GM18505 (cell line): Measurements from ENCODE around the gene PCNX1.

Source experiments
- ATAC-seq: cut with Tn5 transposase; IDR thresholded peaks from one replicate; pipeline ENCODE4 v1.9.1; 2021; ENCODE audit not compliant: unreplicated experiment
- POLR2A ChIP-seq: IDR thresholded peaks from 4 replicates; pipeline ENCODE4 v1.6.1; 2011; ENCODE audit warnings: borderline replicate concordance; ENCODE audit not compliant: insufficient read depth, insufficient read length; ENCODE audit errors: extremely low read depth

The PCNX1 gene

GRCh38 chr14:70982200-70982599 lies 74.9 kb downstream of the PCNX1 start:
- no peak for TF ChIP-seq POLR2A
- ATAC-seq: no peak

- ATAC-seq: no peak
- TF ChIP-seq POLR2A: no peak
Measured at GRCh38 chr14:70987041-70987440, 79.8 kb downstream of the PCNX1 start.

- TF ChIP-seq POLR2A: no peak
- ATAC-seq: no peak
Measured at GRCh38 chr14:70988452-70988851, 81.2 kb downstream of the PCNX1 start.

GRCh38 chr14:70993931-70994330 lies 86.7 kb downstream of the PCNX1 start:
- no peak for ATAC-seq
- no peak for TF ChIP-seq POLR2A

GRCh38 chr14:70995211-70995610 lies 88.0 kb downstream of the PCNX1 start:
- ATAC-seq: no peak
- TF ChIP-seq POLR2A: no peak

- ATAC-seq: no peak
Measured at GRCh38 chr14:70995671-70996070, 88.4 kb downstream of the PCNX1 start.

GRCh38 chr14:70999117-70999516 lies 91.9 kb downstream of the PCNX1 start:
- ATAC-seq: no peak
- no peak for TF ChIP-seq POLR2A

More at GRCh38 chr14:70995671-70996070, 88.4 kb downstream of the PCNX1 start:
- no peak for TF ChIP-seq POLR2A

GRCh38 chr14:71000091-71000490 lies 92.8 kb downstream of the PCNX1 start:
- no peak for ATAC-seq

GRCh38 chr14:71001742-71002141 lies 94.5 kb downstream of the PCNX1 start:
- TF ChIP-seq POLR2A: no peak
- no peak for ATAC-seq

More at GRCh38 chr14:71000091-71000490, 92.8 kb downstream of the PCNX1 start:
- TF ChIP-seq POLR2A: no peak

- no peak for ATAC-seq
- no peak for TF ChIP-seq POLR2A
Measured at GRCh38 chr14:71003156-71003555, 95.9 kb downstream of the PCNX1 start.

- TF ChIP-seq POLR2A: no peak
- ATAC-seq: no peak
Measured at GRCh38 chr14:71004481-71004880, 97.2 kb downstream of the PCNX1 start.

- ATAC-seq: no peak
- TF ChIP-seq POLR2A: no peak
Measured at GRCh38 chr14:71005076-71005475, 97.8 kb downstream of the PCNX1 start.

- ATAC-seq: no peak
- TF ChIP-seq POLR2A: no peak
Measured at GRCh38 chr14:71006200-71006563, 98.9 kb downstream of the PCNX1 start.

GRCh38 chr14:71011479-71011878 lies 104.2 kb downstream of the PCNX1 start:
- ATAC-seq: no peak
- no peak for TF ChIP-seq POLR2A

GRCh38 chr14:71012888-71013287 lies 105.6 kb downstream of the PCNX1 start:
- no peak for TF ChIP-seq POLR2A
- ATAC-seq: no peak
